HG03139 (cell line): Measurements from ENCODE around the gene NCS1.

ENCODE experiments used
- ATAC-seq: cut with Tn5 transposase; IDR thresholded peaks from one replicate; pipeline ENCODE4 v1.9.1; 2021; ENCODE audit not compliant: unreplicated experiment

NCS1 gene

GRCh38 chr9:130147198-130147597 is 25.0 kb upstream of the NCS1 start:
- no peak for ATAC-seq

GRCh38 chr9:130147910-130148309 is 24.3 kb upstream of the NCS1 start:
- no peak for ATAC-seq

- ATAC-seq = no peak
Measured at GRCh38 chr9:130149031-130149430, 23.2 kb upstream of the NCS1 start.

GRCh38 chr9:130149654-130150286 is 22.4 kb upstream of the NCS1 start:
- ATAC-seq = no peak

GRCh38 chr9:130150779-130151382 is 21.3 kb upstream of the NCS1 start:
- ATAC-seq = no peak

GRCh38 chr9:130154816-130155215 is 17.4 kb upstream of the NCS1 start:
- no peak for ATAC-seq

GRCh38 chr9:130155647-130156046 is 16.6 kb upstream of the NCS1 start:
- no peak for ATAC-seq

GRCh38 chr9:130156672-130157071 is 15.5 kb upstream of the NCS1 start:
- no peak for ATAC-seq

DNA sequence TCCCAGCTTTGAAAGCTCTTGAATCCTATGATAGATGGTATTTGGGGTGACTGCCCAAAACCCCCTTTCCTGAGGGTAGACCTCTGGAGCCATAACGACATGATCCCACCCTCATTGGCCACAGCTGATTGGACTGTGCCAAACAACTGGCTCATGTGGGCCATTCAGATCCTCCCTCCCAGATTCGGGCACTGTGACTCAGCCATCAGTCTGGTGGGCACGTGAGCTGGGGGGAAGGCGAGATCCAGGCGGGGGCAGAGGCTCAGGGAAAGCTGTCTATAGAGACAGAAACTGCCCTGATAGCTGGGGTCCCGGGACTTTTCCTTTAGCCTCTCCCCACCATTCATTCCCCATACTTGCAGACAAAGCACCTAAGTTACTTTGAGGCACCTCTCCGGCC is 15.1 kb upstream of the NCS1 start:
- ATAC-seq = no peak

DNA sequence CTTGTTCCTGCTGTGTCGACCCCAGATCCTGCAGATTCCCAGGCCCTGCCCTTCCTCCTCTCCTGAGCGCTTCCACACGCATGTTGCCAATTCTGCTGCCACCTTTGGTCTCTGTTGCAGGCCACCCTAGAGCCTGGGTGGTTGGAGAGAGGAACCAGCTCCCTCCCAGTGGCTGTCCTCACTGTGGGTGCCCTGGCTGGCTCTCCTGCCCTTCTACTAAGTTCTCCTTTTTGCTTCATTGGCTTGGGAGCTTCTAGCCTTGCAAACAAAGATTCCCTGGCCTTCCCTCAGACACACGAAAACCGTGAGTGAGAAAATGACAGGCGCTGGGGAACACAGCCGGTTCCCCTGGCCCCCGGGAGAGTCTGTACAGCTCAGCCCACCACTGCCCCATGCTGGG is 14.2 kb upstream of the NCS1 start:
- ATAC-seq = no peak

- no peak for ATAC-seq
Measured at GRCh38 chr9:130159057-130159456, 13.1 kb upstream of the NCS1 start.

DNA sequence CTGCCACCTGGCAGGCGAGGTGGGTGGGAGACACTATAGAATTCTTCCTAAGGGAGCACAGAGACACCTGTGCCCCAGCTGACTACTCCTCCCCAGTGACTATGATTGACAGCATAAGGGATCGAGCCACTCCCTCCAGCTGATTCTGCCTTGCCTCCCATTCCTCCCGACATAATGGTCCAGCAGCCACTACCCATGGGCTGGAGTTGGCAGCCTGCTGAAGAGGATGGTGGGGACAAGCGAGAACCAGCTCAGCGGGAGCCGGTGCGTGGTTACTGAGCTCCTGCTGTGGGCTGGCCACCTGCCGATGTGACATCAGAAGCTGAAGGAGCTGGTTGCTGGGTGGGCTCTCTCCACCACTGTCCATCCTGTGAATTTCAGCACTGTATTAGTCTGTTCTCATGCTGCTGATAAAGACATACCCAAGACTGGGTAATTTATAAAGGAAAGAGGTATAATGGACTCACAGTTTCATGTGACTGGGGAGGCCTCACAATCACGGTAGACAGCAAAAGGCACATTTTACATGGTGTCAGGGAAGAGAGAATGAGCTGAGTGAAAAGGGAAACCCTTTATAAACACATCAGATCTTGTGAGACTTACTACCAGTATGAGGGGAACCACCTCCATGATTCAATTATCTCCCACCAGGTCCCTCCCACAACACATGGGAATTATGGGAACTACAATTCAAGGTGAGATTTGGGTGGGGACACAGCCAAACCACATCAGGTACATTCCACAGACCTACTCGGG is 12.1 kb upstream of the NCS1 start:
- no peak for ATAC-seq

GRCh38 chr9:130160862-130161470 is 11.2 kb upstream of the NCS1 start:
- no peak for ATAC-seq

DNA sequence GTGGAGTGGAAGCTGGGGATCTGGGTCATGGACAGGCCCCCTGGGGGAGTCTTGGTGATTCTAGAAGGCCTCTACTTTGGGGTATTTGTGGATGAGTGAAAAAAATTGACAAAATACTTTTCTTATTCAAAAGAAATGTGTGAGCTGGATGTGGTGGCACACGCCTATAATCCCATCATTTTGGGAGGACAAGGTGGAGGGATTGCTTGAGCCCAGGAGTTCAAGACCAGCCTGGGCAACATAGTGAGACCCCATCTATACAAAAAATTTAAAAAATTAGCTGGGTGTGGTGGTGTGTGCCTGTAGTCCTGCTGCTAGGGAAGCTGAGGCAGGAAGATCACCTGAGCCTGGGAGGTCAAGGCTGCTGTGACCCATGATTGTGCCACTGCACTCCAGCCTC is 6.6 kb upstream of the NCS1 start:
- no peak for ATAC-seq

- ATAC-seq = no peak
Measured at GRCh38 chr9:130166399-130166798, 5.8 kb upstream of the NCS1 start.

DNA sequence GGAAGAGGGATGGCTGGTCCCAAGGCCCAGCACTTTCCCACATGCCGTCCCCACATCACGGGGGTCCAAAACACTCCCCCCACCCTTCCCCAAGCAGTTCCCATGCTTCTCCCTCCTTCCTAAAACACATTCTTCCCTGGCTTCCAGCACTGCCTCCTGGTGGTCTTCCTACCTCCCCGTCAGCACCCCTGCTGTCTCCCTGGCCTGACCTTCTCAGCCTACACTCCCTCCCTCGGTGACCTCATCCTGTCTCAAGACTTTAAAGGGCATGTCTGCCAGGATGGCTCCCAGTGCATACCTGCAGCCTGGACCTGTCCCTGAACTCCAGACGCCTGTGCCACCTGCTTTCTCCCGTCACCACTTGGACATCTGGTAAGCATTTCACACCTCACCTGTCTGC is 4.3 kb upstream of the NCS1 start:
- ATAC-seq = no peak

GRCh38 chr9:130171226-130172148 is 717 bp upstream of the NCS1 start:
- ATAC-seq = no peak

DNA sequence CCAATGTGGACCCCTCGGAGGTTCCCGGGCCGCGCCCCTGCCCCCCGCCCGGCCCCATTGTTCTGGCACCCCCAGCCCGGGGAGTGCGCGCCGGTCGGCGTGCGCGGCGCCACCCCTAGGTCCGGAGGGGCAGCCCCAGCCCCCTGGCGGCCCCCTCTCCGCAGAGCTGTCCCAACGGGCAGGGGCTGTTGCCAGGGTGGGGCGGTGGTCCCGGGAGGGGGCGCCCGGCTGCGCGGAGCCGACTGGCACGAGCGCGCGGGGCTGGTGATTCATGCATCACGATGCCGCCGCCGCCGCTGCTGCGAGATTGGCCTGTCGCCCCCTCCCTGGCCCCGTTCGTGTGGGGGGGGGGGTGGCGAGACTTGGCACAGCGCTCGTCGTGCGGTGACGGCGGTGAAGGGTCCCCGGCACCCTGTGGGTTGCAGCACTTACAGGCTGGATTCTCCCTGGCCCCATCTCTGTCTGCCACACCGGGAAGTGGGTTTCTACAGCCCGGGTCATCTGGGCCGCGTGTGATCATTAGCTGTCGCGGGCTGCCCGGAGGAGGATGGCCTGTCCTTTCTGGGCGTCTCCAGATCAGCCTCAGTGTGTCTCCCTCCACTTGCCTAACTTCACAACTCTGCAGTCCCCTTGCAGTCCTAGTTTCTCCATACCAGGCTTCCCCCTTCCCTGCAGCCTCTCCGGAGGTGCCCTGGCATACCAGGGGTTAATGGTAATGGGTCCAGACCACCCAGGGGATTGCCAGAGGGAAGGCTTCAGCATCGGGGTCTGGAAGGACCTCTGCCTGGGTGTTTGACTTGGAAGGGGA is 858 bp downstream of the NCS1 start:
- no peak for ATAC-seq

- ATAC-seq = no peak
Measured at GRCh38 chr9:130173666-130173983, 1.4 kb downstream of the NCS1 start.

GRCh38 chr9:130174025-130174424 is 1.8 kb downstream of the NCS1 start:
- ATAC-seq = no peak
